Activated T-cell treated with anti-CD3 and anti-CD28 coated beads for 4 hours (primary cell): ENCODE results near the gene AURKAIP1.
"Not testable (repeated sequence)": the region's sequence is repeated elsewhere in the genome, so short reads cannot be mapped to it uniquely, and the experiment has no call there.

Experiments used
- DNase-seq: peaks from one replicate; pipeline ENCODE4 v3.0.0-alpha.2; 2020

Gene AURKAIP1

GRCh38 chr1:1385339-1385738, 10.3 kb upstream of the AURKAIP1 start:
- DNase-seq = not testable (repeated sequence)

- DNase-seq = no peak
These were observed 6.3 kb upstream of the AURKAIP1 start for GRCh38 chr1:1381294-1381693.

GRCh38 chr1:1380860-1381259, 5.9 kb upstream of the AURKAIP1 start:
- DNase-seq = no peak

GRCh38 chr1:1377540-1378205, 2.7 kb upstream of the AURKAIP1 start:
- no peak for DNase-seq

GRCh38 chr1:1376551-1377226, 1.7 kb upstream of the AURKAIP1 start:
- DNase-seq = no peak

- DNase-seq = no peak
These were observed 448 bp downstream of the AURKAIP1 start for GRCh38 chr1:1374589-1374928.

- DNase-seq = no peak
These were observed 1.0 kb downstream of the AURKAIP1 start for GRCh38 chr1:1373815-1374588.

- DNase-seq = no peak
These were observed 1.8 kb downstream of the AURKAIP1 start for GRCh38 chr1:1373051-1373814.

- peak; percentile 67 for DNase-seq
These were observed 3.0 kb downstream of the AURKAIP1 start for GRCh38 chr1:1371746-1372711.

GRCh38 chr1:1371364-1371745, 3.7 kb downstream of the AURKAIP1 start:
- no peak for DNase-seq

- no peak for DNase-seq
These were observed 4.2 kb downstream of the AURKAIP1 start for GRCh38 chr1:1370771-1371300.

- DNase-seq = not testable (repeated sequence)
These were observed 4.9 kb downstream of the AURKAIP1 start for GRCh38 chr1:1370094-1370493.

- DNase-seq = no peak
These were observed 7.7 kb downstream of the AURKAIP1 start for GRCh38 chr1:1367315-1367714.

- DNase-seq = no peak
These were observed 8.3 kb downstream of the AURKAIP1 start for GRCh38 chr1:1366699-1367066.

- no peak for DNase-seq
These were observed 8.9 kb downstream of the AURKAIP1 start for GRCh38 chr1:1365875-1366698.

GRCh38 chr1:1364266-1364665, 10.7 kb downstream of the AURKAIP1 start:
- no peak for DNase-seq

GRCh38 chr1:1361982-1362423, 13.0 kb downstream of the AURKAIP1 start:
- no peak for DNase-seq

GRCh38 chr1:1361233-1361981, 13.6 kb downstream of the AURKAIP1 start:
- DNase-seq = no peak

- DNase-seq = no peak
These were observed 14.4 kb downstream of the AURKAIP1 start for GRCh38 chr1:1360506-1361169.
